Hepatocyte (in vitro differentiated cells): ENCODE data around the gene GLI1.

Source experiments
- CTCF ChIP-seq: fragments of 200-600 bp; sonication (generic); IDR thresholded peaks from 2 replicates; pipeline ENCODE4 v1.5.1; 2016; ENCODE audit warnings: antibody characterized with exemption, mild to moderate bottlenecking; ENCODE audit not compliant: poor library complexity
- EZH2 ChIP-seq: fragments of 200-600 bp; sonication (generic); IDR thresholded peaks from 2 replicates; pipeline ENCODE4 v1.6.1; 2016; ENCODE audit warnings: antibody characterized with exemption, mild to moderate bottlenecking, borderline replicate concordance

GRCh38 chr12:57461917-57462250 is 2.3 kb downstream of the GLI1 start:
- no peak for TF ChIP-seq CTCF
- TF ChIP-seq EZH2: no peak
